NCI-H1417 treated with DMSO at 0.1 percent for 48 hours (cell line): Measurements from ENCODE around the gene KCTD10.

Source experiments
- DNase-seq: peaks from one replicate; lab custom pipeline; 2025; lab: John Stamatoyannopoulos, UW

KCTD10 gene, protein sequence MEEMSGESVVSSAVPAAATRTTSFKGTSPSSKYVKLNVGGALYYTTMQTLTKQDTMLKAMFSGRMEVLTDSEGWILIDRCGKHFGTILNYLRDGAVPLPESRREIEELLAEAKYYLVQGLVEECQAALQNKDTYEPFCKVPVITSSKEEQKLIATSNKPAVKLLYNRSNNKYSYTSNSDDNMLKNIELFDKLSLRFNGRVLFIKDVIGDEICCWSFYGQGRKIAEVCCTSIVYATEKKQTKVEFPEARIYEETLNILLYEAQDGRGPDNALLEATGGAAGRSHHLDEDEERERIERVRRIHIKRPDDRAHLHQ

DNA sequence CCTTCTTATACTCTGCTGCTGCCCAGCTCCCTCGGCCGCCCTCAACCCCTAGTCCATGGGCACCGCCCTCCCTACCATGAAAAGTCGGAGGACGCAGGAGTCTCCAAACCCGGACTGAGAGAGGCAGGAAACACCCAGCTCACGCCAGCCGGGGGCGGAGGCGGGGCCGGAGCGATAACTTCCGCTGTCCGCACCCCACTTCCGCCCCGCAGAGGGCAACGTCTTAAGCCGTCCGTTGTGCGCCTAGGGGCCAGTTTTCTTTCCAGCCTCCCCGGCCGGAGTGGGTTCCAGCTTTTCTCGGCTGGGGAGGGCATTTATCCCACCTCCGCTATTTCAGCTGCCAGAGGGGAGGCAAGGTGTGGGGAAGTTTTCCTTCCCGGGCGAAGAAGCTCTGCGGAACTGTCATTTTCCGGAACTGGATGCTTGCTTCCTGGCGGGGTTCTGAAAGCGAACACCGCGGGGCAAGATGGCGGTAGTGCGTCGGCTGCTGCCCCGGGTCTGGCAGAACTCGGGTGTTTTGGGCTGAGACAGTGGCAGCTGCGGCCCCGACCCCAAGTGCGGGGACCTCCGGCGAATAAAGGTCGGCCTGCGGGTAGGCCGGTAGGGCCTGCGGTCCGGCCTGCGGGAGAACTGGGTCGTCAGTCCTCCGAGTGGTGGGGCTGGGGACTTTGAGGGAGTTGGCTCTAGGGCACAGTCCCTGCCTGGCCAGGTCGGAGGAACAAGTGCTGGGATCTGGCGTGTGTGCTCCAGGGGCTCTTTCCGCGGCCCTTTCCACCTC is at the start of gene KCTD10, which contains the start of gene UBE3B:
TSS of gene KCTD10 (minus strand) at position 116 of the 778 bp plus-strand sequence. CDS start at position 78, 38 bp downstream.
TSS of gene UBE3B (plus strand) at position 450 of the 778 bp plus-strand sequence. CDS start 5,918 bp downstream, outside the sequence.
- DNase-seq = peak; percentile 82

DNA sequence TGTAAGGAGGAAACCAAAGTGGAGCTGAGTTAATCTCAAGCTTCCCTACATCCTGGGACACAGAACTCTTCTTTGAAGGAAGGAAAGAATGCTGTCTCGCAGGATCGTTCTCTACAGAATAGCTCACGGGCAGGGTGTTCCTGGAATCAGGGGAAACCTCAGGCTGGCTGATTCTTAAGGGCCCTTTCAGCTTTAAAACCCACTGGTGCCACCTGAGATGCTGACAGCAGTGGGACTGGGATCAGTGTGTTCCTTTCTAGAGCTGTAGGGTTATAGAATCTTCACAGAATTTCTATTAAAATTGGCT is 48.1 kb upstream of the KCTD10 start:
- DNase-seq = no peak

DNA sequence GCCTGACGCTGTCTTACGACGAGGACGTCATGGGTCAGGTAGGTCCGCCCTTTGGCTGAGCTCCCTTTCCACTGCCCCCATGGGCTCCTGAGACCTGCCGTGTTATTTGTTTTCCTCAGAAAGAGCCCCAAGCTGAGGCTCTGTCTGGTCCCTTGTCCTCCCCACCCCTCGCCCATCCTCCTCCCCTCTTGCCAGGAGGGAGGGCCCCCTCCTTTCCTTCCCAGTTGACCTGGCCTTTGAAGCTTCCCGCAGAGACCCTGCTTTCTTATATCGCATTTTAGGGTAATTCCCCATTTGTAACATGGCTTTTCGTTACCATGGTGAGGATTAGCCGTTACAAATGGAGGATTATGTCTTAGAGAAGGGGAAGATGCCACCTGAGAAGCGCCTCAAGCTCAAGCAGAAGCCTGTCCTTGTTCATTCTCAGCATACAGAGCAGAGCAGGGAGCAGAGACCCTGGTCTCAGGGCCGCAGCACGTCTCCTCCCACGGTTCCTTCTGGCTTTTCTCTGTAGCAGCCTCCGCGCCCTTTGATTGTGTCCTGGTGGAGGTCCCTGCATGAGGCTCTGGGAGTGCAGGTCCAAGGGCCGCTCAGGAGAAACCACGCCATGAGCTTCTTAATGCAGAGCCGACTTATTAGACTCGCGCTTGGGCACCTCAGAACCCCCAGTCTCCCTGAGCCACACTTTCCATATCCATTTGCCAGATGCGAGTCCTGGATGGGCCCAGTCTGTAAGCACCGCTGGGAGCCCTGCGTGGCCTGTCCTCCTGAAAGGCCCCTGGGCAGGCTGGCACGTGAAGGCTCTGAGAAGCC is 47.6 kb upstream of the KCTD10 start:
- DNase-seq = no peak

DNA sequence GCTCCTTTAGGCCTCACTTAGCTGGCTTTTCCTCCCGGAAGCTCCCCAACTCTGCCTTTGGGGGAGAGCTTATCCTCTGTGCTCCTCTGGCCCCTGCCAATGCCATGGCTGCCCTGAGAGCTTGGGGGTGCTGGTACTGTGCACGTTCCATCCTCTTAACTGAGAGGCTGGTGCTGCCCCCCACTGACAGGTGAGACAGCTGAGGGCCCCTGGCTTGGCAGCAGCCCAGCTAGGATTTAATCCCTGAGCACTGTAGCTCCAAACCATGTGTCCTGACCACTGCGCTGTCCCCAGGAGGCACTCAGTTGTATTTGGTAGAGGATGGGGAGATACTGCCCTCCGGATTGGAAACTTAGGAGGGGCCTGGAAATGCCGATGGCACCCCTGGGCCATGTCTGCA is 46.4 kb upstream of the KCTD10 start:
- no peak for DNase-seq

DNA sequence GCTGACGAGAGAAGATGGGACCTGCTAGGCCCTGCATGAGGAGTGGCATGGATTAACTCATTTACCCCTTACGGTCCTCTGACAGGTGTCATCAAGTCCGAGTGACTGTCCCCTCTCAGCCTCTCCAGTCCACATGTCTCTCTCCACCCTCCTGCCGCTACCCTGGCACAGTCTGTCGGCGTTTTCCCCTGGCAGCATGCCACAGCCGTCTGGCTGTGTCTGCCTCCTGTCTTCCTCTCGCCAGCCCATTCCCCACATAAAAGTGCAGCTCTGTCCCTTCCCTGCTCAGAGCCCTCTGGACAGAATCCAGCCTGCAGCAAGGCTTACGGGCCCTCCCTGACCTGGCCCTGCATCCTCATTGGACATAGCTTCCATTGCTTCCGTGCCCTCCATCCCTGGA is 46.0 kb upstream of the KCTD10 start:
- DNase-seq = no peak

DNA sequence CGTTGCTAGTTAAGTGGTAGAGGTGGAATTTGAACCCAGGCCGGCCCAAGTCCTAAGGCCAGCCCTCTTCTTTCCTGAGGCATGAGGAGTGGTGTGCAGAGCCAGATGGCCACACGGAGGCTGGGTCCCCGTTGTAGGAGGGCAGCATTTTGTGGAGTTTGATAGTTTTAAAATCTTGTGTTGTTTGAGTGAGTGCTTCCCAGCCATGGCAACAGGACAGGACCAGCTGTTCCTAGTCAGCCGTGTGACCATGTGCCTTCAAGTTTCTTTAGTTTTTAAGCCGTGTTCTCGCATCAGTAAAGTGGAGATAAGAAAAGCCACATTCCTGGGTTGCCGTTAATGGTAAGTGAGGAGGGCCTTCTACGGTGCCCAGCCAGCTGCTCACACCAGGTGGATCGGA is 44.7 kb upstream of the KCTD10 start:
- no peak for DNase-seq

DNA sequence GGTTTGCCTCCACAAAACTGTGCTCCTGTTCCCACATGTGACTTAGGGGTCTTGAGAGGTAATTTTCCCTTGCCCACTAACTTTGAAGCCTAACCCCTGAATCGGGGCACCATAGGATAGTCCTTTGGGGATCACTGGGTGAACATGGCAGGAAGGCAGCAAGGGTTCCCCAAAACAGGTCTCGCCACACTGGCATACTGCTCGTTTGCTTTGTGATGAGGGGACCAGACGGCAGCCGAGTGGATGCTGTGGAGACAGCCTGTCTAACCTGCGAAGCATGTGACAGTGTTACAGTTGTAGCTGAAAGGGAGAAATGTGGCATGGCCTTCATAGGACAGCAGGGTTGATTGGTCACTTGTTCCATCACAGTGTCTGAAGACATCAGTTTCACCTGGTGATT is 42.7 kb upstream of the KCTD10 start:
- DNase-seq = no peak

DNA sequence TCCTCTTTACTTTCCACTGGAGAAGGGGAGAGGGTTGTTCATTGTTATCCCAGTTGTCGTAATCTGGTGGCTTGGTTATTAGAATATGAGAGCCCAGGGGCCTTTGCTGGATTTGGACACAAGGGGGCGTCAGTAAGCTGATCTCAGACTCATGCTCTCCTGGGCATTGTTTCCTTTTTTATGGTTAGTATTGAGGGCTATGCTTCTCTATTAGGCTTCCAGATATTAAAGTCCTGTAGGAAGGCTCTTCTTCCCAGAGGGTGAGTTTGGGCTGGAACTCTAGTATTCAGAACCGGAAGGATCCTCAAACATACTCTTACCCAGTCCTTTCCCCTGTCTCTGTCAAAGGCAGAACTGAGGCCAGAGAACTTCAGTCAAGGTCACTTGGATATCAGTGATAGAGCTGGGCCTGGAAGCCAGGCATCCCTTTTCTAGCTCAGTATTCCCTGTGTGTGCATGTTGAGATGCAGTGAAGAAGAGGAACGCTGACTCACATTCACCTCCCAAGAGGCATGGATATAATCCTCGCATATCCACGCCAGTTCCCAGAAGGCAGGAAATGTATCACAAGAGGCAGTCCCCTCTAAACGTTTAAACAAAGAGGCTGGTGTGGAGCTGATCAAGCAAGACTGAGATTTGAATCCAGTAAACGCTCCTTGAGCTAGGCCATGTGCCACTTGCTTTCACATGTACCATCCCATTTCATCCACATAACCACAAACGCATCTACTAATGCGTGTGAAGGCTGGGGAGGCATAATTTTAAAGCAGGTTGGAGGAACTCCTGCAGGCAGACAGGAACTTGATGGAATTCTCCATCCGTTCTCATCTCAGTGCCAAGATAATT is 41.9 kb upstream of the KCTD10 start:
- DNase-seq = no peak

DNA sequence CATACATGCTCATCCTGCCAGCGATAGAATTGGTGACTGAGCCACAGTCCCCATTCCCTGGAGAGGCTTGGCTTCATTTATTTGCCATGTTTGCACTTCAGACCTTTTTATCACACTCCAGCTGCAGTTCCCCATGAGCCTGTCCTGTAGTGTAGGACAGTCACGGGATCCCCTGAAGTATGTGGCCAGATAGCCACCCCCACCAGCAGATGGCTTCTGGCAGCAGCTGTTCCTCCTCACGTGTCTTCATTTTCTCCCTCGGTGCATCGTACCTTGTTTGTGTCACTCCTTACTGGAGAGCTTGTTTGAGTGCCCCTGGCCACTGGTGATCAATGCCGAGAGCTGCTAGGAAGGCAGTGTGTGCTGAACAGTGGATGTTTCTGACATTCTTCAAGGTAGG is 40.5 kb upstream of the KCTD10 start:
- no peak for DNase-seq

DNA sequence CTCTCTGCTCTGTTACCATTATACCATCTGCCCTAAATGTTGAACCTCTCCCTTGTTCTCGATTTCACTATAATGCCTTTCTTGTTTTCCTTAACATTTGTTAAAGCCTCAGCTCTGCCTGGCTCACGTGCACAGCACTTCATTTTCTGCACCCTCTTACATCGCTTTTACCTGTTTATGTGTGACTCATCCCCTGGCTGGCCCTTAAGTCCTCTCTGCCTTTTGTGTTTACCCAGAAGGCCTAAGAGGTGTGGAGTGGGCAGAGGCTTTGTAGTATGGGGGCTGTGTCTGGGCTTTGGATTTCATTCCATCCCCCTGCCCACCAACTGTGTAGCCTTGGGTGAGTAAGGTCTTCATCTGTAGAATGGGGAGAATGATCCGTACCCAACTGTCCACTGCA is 36.9 kb upstream of the KCTD10 start:
- no peak for DNase-seq

DNA sequence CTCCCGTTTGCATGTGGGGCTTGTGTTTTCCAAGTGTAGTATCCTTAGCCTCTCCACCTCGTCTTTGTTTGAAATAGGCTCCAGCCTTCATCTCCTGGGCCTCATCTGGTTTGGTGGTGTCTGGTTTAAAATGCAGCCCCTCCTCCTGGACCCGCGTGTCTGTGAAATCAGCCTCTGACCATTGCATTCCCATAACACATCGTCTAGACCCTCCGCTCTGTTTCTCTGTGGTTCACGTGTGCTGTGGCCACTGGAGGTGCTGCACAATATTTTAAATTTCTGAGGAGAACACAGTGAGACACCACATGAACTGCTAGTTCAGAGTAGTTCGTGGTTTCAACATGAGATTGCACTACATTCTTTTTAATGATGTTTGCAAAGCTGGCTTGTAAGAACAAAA is 36.0 kb upstream of the KCTD10 start:
- no peak for DNase-seq

DNA sequence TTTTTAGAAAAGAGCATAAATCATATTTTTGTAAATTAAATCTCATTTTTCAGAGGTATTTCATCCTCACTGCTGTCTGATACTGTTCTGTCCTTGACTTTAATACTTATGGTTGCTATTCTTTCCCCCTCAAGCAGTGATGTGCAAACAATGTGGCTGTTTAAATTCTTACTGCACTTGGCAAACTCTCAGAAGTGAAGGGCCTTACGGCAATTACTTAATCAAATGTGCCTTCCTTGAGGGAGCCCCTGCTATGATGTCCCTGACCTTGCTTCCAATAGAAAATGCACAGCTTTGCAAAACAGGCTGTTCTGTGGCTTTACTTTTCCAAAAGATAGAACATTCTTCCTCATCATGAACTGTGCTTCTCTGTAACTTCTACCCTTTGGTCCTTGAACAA is 35.5 kb upstream of the KCTD10 start:
- no peak for DNase-seq

DNA sequence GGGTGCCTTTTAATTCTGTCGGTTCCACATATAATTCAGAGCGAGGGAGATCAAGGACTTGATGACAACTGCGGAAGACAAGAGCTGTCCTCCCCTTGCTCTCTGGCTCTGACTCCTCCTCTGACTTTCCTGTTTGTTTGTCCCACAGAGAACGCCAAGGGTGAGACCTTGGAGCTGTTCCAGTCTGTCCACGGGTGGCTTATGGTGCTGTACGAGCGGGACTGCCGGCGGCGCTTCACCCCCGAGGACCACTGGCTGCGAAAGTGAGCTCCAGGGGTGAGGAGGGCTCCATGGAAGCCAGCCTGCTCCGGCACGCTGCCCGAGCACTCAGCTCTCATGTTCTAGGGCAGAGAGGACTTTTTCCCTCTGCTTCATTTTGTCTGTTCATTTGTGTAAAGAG is 33.1 kb upstream of the KCTD10 start:
- peak; percentile 58 for DNase-seq

DNA sequence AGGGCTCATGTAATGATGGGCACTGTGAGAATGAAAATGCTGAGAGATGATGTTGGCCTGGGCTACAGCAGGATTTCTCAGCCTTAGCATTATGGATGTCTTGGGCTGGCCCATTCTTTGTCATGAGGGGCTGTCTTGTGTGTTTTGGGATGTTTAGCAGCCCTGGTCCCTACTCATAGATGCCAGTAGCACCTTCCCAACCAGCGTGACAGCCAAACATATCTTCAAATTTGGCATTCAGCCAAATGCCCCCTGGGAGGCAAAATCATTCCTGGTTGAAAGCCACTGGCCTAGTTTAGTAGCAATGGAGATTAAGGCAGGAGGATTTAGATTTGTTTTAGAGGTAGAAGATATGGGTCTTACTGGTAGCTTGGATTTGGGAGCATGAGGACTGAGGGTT is 27.0 kb upstream of the KCTD10 start:
- no peak for DNase-seq

DNA sequence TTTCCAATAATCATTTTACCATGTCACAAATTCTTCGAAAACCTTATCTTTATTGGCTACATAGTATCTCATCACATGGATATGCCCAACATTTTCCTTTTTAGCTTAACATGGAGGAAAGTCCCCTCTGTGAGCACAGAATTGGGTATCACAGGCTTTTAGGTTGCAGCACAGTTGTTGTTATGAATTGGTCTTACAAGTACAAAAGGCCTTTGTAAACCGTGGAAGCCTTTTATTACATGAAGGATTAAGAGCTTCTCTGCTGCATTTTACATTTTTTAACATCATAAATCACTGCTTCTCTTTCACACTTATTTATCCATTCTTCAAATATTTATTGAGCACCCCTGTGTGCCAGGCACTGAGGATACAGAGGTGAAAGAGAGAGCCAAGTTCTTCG is 26.5 kb upstream of the KCTD10 start:
- DNase-seq = no peak

DNA sequence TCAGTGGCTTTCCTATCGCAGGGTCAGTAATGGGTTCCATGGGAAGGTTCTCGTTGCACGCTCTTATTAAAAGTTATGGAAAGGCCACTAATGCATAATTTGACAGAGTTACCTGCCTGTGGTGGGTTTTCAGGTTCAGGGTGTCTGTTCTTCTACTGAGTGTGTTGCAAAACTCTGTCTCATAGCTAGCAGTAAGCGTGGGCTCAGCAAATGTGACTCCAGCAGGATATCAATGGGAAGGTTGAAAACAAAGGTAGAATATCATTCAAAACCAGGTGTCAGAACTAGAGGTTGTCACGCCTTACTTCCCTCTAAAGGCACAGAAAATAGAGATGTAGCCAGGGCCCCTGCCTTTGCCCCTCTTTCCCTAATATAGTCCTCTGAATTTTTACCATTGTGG is 25.2 kb upstream of the KCTD10 start:
- no peak for DNase-seq

DNA sequence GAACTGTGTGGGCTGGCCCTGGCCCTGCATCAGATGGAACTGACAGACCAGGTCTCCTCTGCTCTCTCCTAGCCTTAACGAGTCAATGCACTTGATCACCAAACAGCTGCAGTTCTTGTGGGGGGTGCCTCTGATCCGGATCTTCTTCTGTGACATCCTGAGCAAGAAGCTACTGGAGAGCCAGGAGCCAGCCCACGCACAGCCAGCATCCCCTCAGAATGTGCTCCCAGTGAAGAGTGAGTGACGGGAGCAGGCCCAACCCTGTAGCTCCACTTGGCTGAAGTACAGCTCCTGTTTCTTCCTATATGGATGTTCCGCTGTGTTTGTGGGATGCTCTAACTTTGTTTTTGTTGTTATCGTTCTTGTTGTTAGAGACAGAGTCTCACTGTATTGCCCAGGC is 24.2 kb upstream of the KCTD10 start:
- DNase-seq = no peak

DNA sequence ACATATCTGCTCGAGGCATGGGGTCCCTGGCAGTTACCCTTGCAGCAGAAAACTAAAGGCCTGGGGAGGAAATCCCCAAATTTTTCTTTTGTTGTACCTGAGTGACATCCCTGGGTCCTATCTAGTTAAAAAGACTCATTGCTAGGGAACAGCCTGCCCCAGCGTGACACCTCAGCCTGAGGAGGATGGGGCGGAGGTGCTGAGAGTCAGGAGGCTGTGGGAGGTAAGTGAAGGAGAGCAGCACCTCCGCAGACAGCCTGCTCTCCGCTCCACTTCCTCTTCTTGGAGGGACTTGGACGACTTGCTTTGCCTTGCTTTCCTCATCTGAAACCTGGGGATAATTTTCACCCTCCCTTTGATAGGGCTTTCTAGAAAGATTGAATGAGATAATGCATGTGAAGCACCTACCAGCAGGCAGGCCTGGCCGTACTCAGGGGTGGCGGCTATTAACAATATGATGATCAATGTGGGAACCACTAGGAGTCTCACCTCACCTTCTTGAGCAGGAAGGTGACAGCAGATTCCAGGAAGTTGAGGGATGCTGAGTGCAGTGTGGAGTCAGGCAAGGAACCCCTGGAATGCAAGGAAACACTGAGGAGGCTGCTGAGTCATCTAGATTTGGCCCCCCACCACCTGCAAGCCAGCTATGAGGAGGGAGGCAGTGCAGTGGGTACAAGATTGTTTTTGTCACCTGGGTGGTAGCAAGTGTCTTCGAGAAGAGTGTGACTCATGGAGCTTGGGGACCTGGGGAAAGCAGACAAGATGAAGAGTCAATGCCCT is 23.5 kb upstream of the KCTD10 start:
- no peak for DNase-seq

DNA sequence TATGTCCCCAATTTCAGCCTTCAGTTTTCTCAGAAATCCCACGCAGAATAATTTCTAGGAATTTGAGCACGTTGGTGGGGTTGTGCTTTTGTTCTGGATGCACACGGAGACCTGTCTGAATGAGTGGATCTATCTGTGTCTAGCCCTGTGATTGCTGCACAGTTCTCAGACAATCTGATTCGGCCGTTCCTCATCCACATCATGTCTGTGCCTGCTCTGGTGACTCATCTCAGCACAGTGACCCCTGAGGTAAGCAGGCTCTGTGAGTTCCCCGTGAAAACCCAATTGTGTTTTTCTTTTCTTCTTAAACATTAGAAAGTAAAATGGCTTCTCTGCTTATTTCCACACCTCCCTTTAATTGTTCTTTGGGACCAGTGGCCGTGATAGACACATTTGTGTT is 20.6 kb upstream of the KCTD10 start:
- no peak for DNase-seq

DNA sequence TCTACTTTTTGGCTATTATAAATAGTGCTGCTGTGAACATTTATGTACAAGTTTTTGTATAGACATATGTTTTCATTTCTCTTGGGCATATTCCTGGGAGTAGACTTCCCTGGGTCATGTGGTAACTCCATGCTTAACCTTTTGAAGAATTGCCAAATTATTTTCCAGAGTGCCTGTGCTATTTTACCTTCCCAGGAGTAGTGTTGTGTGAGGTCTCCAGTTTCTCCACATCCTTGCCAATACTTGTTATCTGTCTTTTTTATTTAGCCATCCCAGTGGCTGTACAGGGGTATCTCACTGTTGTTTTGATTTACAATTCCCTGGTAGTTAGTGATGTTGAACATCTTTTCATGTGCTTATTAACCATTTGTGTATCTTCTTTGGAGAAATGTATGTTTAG is 19.2 kb upstream of the KCTD10 start:
- DNase-seq = no peak

DNA sequence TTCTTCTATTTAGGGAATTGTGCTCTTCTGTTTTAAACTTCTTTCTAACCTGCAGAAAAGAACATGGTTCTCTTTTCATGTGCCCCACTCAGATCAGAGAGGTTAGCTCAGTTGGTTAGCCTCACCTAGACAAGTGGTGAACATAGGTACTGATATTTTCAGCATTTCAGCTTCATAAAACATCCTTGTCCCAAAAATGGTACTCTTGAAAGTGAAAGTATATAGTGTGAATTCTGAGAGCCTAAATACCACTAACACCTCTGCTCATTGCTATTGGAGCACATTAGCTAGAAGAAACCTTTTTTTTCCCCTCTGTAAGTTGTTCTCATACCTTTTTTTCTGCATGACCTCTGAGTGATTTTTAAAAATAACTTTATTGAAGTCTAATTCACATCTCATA is 17.9 kb upstream of the KCTD10 start:
- DNase-seq = no peak
